ENCODE measurements around the gene TXNDC5. TPM values are rescaled to one million over a fixed set of nuclear protein-coding genes. Genes with fewer than 3 reads are reported as not detected.
A peak's percentile ranks its signal among the peaks of the same experiment; 100 is the strongest.

TXNDC5 gene
- total and polyA plus RNA-seq, 2 of the 13 experiments (the other 11 are each of a cell fraction or from before 2014, with no cell fraction given), result 287 to 578 TPM

DNA sequence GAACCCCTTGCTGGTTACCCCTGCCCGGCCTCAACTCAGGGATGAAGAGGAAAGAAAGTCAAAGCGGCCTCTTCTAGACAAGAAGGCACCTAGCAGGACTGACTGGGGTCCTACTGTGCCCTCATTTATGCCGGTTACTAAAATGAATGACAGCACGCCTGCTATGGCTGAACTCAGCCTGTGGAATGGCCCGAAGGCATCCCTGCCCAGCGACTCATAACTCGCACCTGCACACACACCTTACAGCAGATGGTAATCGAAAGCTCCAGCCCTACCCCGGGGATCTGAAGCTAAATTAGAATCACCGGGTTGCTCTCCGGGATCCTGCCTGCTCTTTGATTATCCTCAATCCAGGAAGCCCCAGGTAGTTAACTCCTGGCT lies 747 bp upstream of the TXNDC5 start:
- peak overlapping the region; percentile 75 for H3K9ac ChIP-seq (ENCODE audit: insufficient read depth, low read depth, low read length)
- H3K4me3 ChIP-seq (replicated peaks in 1 of 3; ENCODE audit: insufficient read depth in 1 of 3, low read depth in 2 of 3, low read length in 3 of 3), result peak overlapping the region; percentile 69 to 85 (median 69)
- FAIRE-seq, result no peak
- BruUV-seq (replicated peaks), result TSS peak; percentile 84
- ATAC-seq, result no peak
- no peak overlapping the region for H3K27ac ChIP-seq (ENCODE audit: extremely low read length, insufficient read depth, low read length)
- peaks cover 4 to 14% of the 10 kb centered on the region in 2 experiments; a peak in 3 of 5 replicates for H3K36me3 ChIP-seq (replicated peaks in 1 of 2; ENCODE audit: control insufficient read depth in 1 of 2, insufficient read depth in 2 of 2, low read length in 2 of 2)
- no peaks in the 10 kb centered on the region for H3K9me3 ChIP-seq (ENCODE audit: low read length)
- in situ Hi-C loops (cut with HindIII; ENCODE audit: extremely low pct_ligation_motif_present, low pct_unique_long_range_greater_than_20kb) (no loop called here), intact Hi-C loops (cut with micrococcal nuclease; ENCODE audit: unreplicated experiment) (loop anchor here (5.0 kb wide), 1 partner anchor 151 kb away; the partner anchor contains the start of gene BLOC1S5)
- POLR2A ChIA-PET, result interaction anchor here (0.7 kb wide), 2 partner anchors 64 to 153 kb away, joined by 4 read pairs; partner anchors contain the start of gene BLOC1S5
- H3K4me2 ChIP-seq (ENCODE audit: low read depth, low read length), result peak overlapping the region; percentile 97
- peaks cover 29% of the 10 kb centered on the region for H4K20me1 ChIP-seq (ENCODE audit: insufficient read depth, low read length)
- WGBS (ENCODE audit: low lambda C conversion rate), result 90% methylated on average over 11 of the region's 11 CpGs
- CTCF ChIA-PET (ENCODE audit: low intra/inter-chr PET ratio, low total read pairs), result no interaction called here
- peak overlapping the region; percentile 22 for H2AFZ ChIP-seq (ENCODE audit: low read length)
- peaks cover 36% of the 10 kb centered on the region for H3K79me2 ChIP-seq (ENCODE audit: insufficient read depth, low read length)
- H3K4me1 ChIP-seq (ENCODE audit: insufficient read depth, low read length), result peaks cover 77% of the 10 kb centered on the region
- DNase-seq (ENCODE audit: low spot score), result no peak
- H3K27me3 ChIP-seq (ENCODE audit: control insufficient read depth in 1 of 2, insufficient read depth in 2 of 2, low read length in 2 of 2), result no peaks in the 10 kb centered on the region
- TF ChIP-seq ATF7-NPFF (CRISPR knock-in tag; IDR thresholded peaks at IDR 0.05; ENCODE audit: low read depth) (no peak), ZNF746 (CRISPR knock-in tag; IDR thresholded peaks at IDR 0.05) (no peak), RORA (CRISPR knock-in tag; IDR thresholded peaks at IDR 0.05) (peak; percentile 75; the same call in 1 of the 2 replicates), AGO1 (IDR thresholded peaks at IDR 0.05; ENCODE audit: low read depth, low read length, poor library complexity, severe bottlenecking) (peak; percentile 0), GFI1 (CRISPR knock-in tag; IDR thresholded peaks at IDR 0.05; ENCODE audit: borderline replicate concordance) (0 out of 2 replicates have a peak, but pooled peaks have one; percentile 4), THAP9 (CRISPR knock-in tag; IDR thresholded peaks at IDR 0.05; ENCODE audit: borderline replicate concordance) (no peak), ATF7 (IDR thresholded peaks at IDR 0.05) (no peak), ATF7 (CRISPR knock-in tag; IDR thresholded peaks at IDR 0.05) (0 out of 2 replicates have a peak, but pooled peaks have one; percentile 42), ZNF543 (CRISPR knock-in tag; IDR thresholded peaks at IDR 0.05) (peak; percentile 39; the same call in 1 of the 2 replicates), ZBTB38 (CRISPR knock-in tag; IDR thresholded peaks at IDR 0.05) (peak; percentile 55; the same call in 1 of the 2 replicates), ZNF619 (CRISPR knock-in tag; IDR thresholded peaks at IDR 0.05) (0 out of 2 replicates have a peak, but pooled peaks have one; percentile 4), HIC2 (CRISPR knock-in tag; IDR thresholded peaks at IDR 0.05; ENCODE audit: low read depth) (no peak), PHF21A (CRISPR knock-in tag; IDR thresholded peaks at IDR 0.05) (peak; percentile 28; the same call in 1 of the 2 replicates), ZNF558 (CRISPR knock-in tag; IDR thresholded peaks at IDR 0.05; ENCODE audit: borderline replicate concordance) (0 out of 2 replicates have a peak, but pooled peaks have one; percentile 33), ZNF296 (CRISPR knock-in tag; conservative IDR thresholded peaks at IDR 0.05) (peak; percentile 41; the same call in 1 of the 2 replicates), ZNF101 (CRISPR knock-in tag; IDR thresholded peaks at IDR 0.05; ENCODE audit: borderline replicate concordance, low read depth) (0 out of 2 replicates have a peak, but pooled peaks have one; percentile 30), ZNF510 (CRISPR knock-in tag; IDR thresholded peaks at IDR 0.05; ENCODE audit: low read depth) (peak; percentile 56; the same call in 1 of the 2 replicates)
- TF ChIP-seq, protein P1, sequence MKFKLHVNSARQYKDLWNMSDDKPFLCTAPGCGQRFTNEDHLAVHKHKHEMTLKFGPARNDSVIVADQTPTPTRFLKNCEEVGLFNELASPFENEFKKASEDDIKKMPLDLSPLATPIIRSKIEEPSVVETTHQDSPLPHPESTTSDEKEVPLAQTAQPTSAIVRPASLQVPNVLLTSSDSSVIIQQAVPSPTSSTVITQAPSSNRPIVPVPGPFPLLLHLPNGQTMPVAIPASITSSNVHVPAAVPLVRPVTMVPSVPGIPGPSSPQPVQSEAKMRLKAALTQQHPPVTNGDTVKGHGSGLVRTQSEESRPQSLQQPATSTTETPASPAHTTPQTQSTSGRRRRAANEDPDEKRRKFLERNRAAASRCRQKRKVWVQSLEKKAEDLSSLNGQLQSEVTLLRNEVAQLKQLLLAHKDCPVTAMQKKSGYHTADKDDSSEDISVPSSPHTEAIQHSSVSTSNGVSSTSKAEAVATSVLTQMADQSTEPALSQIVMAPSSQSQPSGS (CRISPR knock-in tag; IDR thresholded peaks at IDR 0.05), result 0 out of 2 replicates have a peak, but pooled peaks have one; percentile 8

All from HepG2 (cell line).